ENCODE results near the gene HEXIM1. TPM values are rescaled to one million over a fixed set of nuclear protein-coding genes. Genes with fewer than 3 reads are reported as not detected.

Gene HEXIM1
- total RNA-seq, 1 donor from 2014 or later, result 23.7 TPM

- no peaks in the 10 kb centered on the region for H3K27me3 ChIP-seq
- intact Hi-C loops (cut with DNase I), result loop anchor here (1.0 kb wide), 3 partner anchors 11 to 26 kb away; partner anchors contain the start of genes ACBD4 and HEXIM1
- no peaks in the 10 kb centered on the region for H3K36me3 ChIP-seq
- no peak for TF ChIP-seq CTCF (IDR thresholded peaks at IDR 0.05)
- DNase-seq (ENCODE audit: low spot score in 2 of 2), result peak; percentile 98 to 100
- no peaks in the 10 kb centered on the region for H3K9me3 ChIP-seq
- H3K4me3 ChIP-seq, result peak within 1 kb of the TSS; percentile 81 to 90
- peaks cover 12 to 42% of the 10 kb centered on the region in 2 donors for H3K4me1 ChIP-seq
- H3K27ac ChIP-seq, result peak within 1 kb of the TSS; percentile 98 to 100
Observed at GRCh38 chr17:45161288-45162024, 13.2 kb downstream of the HEXIM1 start, which contains the start of gene HEXIM2. HEXIM2 (plus strand) TSS chr17:45161875; CDS start chr17:45162794, 919 bp downstream.

- TF ChIP-seq CTCF (IDR thresholded peaks at IDR 0.05), result no peak
- H3K4me1 ChIP-seq, result peaks cover 12 to 36% of the 10 kb centered on the region in 2 donors
- peak overlapping the region; percentile 43 to 47 for H3K4me3 ChIP-seq
- no peaks in the 10 kb centered on the region for H3K27me3 ChIP-seq
- no peak for DNase-seq (ENCODE audit: low spot score in 2 of 2)
- peak overlapping the region; percentile 51 to 64 for H3K27ac ChIP-seq
- no peaks in the 10 kb centered on the region for H3K36me3 ChIP-seq
- no peaks in the 10 kb centered on the region for H3K9me3 ChIP-seq
- intact Hi-C loops (cut with DNase I), result no loop called here
Observed at GRCh38 chr17:45162025-45162687, 13.9 kb downstream of the HEXIM1 start.

- no peak overlapping the region for H3K4me3 ChIP-seq
- intact Hi-C loops (cut with DNase I), result no loop called here
- H3K9me3 ChIP-seq, result no peaks in the 10 kb centered on the region
- H3K36me3 ChIP-seq, result no peaks in the 10 kb centered on the region
- peaks cover 8 to 15% of the 10 kb centered on the region in 2 donors for H3K4me1 ChIP-seq
- H3K27me3 ChIP-seq, result no peaks in the 10 kb centered on the region
- TF ChIP-seq CTCF (IDR thresholded peaks at IDR 0.05), result no peak
- DNase-seq (ENCODE audit: low spot score in 2 of 2), result no peak
- no peak overlapping the region for H3K27ac ChIP-seq
Observed at GRCh38 chr17:45164734-45165269, 16.5 kb downstream of the HEXIM1 start.

- TF ChIP-seq CTCF (IDR thresholded peaks at IDR 0.05), result no peak
- H3K36me3 ChIP-seq, result no peaks in the 10 kb centered on the region
- DNase-seq (ENCODE audit: low spot score in 2 of 2), result no peak
- H3K4me1 ChIP-seq, result peaks cover 3 to 21% of the 10 kb centered on the region in 2 donors
- H3K9me3 ChIP-seq, result no peaks in the 10 kb centered on the region
- H3K27me3 ChIP-seq, result no peaks in the 10 kb centered on the region
- H3K4me3 ChIP-seq, result no peak overlapping the region
- intact Hi-C loops (cut with DNase I), result no loop called here
- H3K27ac ChIP-seq, result peak overlapping the region in 1 of 2 donors; percentile 95
Observed at GRCh38 chr17:45168991-45169752, 20.9 kb downstream of the HEXIM1 start.

- no peak for TF ChIP-seq CTCF (IDR thresholded peaks at IDR 0.05)
- Histone ChIP-seq H3K27me3 (no peaks in the 10 kb centered on the region), H3K4me3 (peak overlapping the region; percentile 59 to 68), H3K4me1 (peaks cover 3 to 21% of the 10 kb centered on the region in 2 donors), H3K36me3 (no peaks in the 10 kb centered on the region), H3K27ac (peak overlapping the region; percentile 95), H3K9me3 (no peaks in the 10 kb centered on the region)
- DNase-seq (ENCODE audit: low spot score in 2 of 2), result no peak
- intact Hi-C loops (cut with DNase I), result loop anchor here (5.0 kb wide), 1 partner anchor 147 kb away; the partner anchor contains the start of gene MAP3K14
Observed at GRCh38 chr17:45170280-45170930, 22.1 kb downstream of the HEXIM1 start.

Data from ascending aorta (tissue), 2 donors.